Measurements from ENCODE around the gene TRIM14.

Gene TRIM14

GRCh38 chr9:98031935-98032334 lies 87.1 kb downstream of the TRIM14 start:
- Histone ChIP-seq H3K27ac (ENCODE audit: low read depth, low read length) (no peak overlapping the region), H3K79me2 (ENCODE audit: insufficient read depth, low read length) (no peaks in the 10 kb centered on the region), H3F3A (ENCODE audit: insufficient read depth) (no peaks in the 10 kb centered on the region), H4K20me1 (ENCODE audit: low read depth, low read length) (no peaks in the 10 kb centered on the region), H3K4me2 (ENCODE audit: low read depth, low read length, poor library complexity, severe bottlenecking) (no peak overlapping the region), H3K4me3 (ENCODE audit: insufficient read depth, low read length, poor library complexity, severe bottlenecking) (no peak overlapping the region), H2AFZ (ENCODE audit: low read depth, low read length, severe bottlenecking) (no peak overlapping the region), H3K9ac (ENCODE audit: low read length) (no peak overlapping the region), H3K9me3 (ENCODE audit: insufficient read depth, low read length) (no peaks in the 10 kb centered on the region), H3K36me3 (ENCODE audit: low read length) (no peaks in the 10 kb centered on the region), H3K27me3 (ENCODE audit: low read length) (no peaks in the 10 kb centered on the region), H3K9me2 (replicated peaks; ENCODE audit: insufficient read depth, low read length) (no peaks in the 10 kb centered on the region)
- no peak for TF ChIP-seq CTCF (IDR thresholded peaks at IDR 0.05; ENCODE audit: insufficient read depth, low read length, poor library complexity, severe bottlenecking)
- TF ChIP-seq EZH2phosphoT487 (conservative IDR thresholded peaks at IDR 0.05; ENCODE audit: low read length), result no peak

- no peak overlapping the region for H3K27ac ChIP-seq (ENCODE audit: low read depth, low read length)
- H4K20me1 ChIP-seq (ENCODE audit: low read depth, low read length), result no peaks in the 10 kb centered on the region
- no peaks in the 10 kb centered on the region for H3K79me2 ChIP-seq (ENCODE audit: insufficient read depth, low read length)
- H3K9me3 ChIP-seq (ENCODE audit: insufficient read depth, low read length), result no peaks in the 10 kb centered on the region
- TF ChIP-seq CTCF (IDR thresholded peaks at IDR 0.05; ENCODE audit: insufficient read depth, low read length, poor library complexity, severe bottlenecking) (no peak), EZH2phosphoT487 (conservative IDR thresholded peaks at IDR 0.05; ENCODE audit: low read length) (no peak)
- no peaks in the 10 kb centered on the region for H3K27me3 ChIP-seq (ENCODE audit: low read length)
- no peak overlapping the region for H2AFZ ChIP-seq (ENCODE audit: low read depth, low read length, severe bottlenecking)
- H3K9ac ChIP-seq (ENCODE audit: low read length), result no peak overlapping the region
- no peaks in the 10 kb centered on the region for H3F3A ChIP-seq (ENCODE audit: insufficient read depth)
- H3K9me2 ChIP-seq (replicated peaks; ENCODE audit: insufficient read depth, low read length), result no peaks in the 10 kb centered on the region
- H3K4me2 ChIP-seq (ENCODE audit: low read depth, low read length, poor library complexity, severe bottlenecking), result no peak overlapping the region
- no peak overlapping the region for H3K4me3 ChIP-seq (ENCODE audit: insufficient read depth, low read length, poor library complexity, severe bottlenecking)
- H3K36me3 ChIP-seq (ENCODE audit: low read length), result no peaks in the 10 kb centered on the region
Observed at GRCh38 chr9:98031169-98031568, 87.9 kb downstream of the TRIM14 start.

GRCh38 chr9:98024702-98025101 lies 94.3 kb downstream of the TRIM14 start:
- no peaks in the 10 kb centered on the region for H3K9me2 ChIP-seq (replicated peaks; ENCODE audit: insufficient read depth, low read length)
- H4K20me1 ChIP-seq (ENCODE audit: low read depth, low read length), result no peaks in the 10 kb centered on the region
- TF ChIP-seq CTCF (IDR thresholded peaks at IDR 0.05; ENCODE audit: insufficient read depth, low read length, poor library complexity, severe bottlenecking) (no peak), EZH2phosphoT487 (conservative IDR thresholded peaks at IDR 0.05; ENCODE audit: low read length) (no peak)
- no peak overlapping the region for H3K4me3 ChIP-seq (ENCODE audit: insufficient read depth, low read length, poor library complexity, severe bottlenecking)
- no peaks in the 10 kb centered on the region for H3K9me3 ChIP-seq (ENCODE audit: insufficient read depth, low read length)
- peaks cover 4% of the 10 kb centered on the region; the same call in 1 of the 2 replicates for H3F3A ChIP-seq (ENCODE audit: insufficient read depth)
- no peak overlapping the region for H2AFZ ChIP-seq (ENCODE audit: low read depth, low read length, severe bottlenecking)
- no peak overlapping the region for H3K4me2 ChIP-seq (ENCODE audit: low read depth, low read length, poor library complexity, severe bottlenecking)
- H3K9ac ChIP-seq (ENCODE audit: low read length), result no peak overlapping the region
- no peaks in the 10 kb centered on the region for H3K27me3 ChIP-seq (ENCODE audit: low read length)
- H3K27ac ChIP-seq (ENCODE audit: low read depth, low read length), result no peak overlapping the region
- H3K79me2 ChIP-seq (ENCODE audit: insufficient read depth, low read length), result no peaks in the 10 kb centered on the region
- no peaks in the 10 kb centered on the region for H3K36me3 ChIP-seq (ENCODE audit: low read length)

Measured in SU-DHL-6 (cell line).